Right lobe of liver (tissue), 6 donors: ENCODE data around the gene LSS. TPM values are rescaled to one million over a fixed set of nuclear protein-coding genes. Genes with fewer than 3 reads are reported as not detected.
A peak's percentile ranks its signal among the peaks of the same experiment; 100 is the strongest.

Source experiments
- ATAC-seq, 4 donors: fragments of 200-7000 bp; cut with Tn5 transposase; one replicate each; pipeline ENCODE4 v1.9.1; 2020; ENCODE audit warnings: mild to moderate bottlenecking in 4 of 4, moderate library complexity in 4 of 4
- DNase-seq, 3 donors: peaks; one replicate each; pipeline ENCODE4 v3.0.0-alpha.2; 2020
- H3K27ac ChIP-seq, 3 donors: fragments of 200-600 bp; one replicate each; pipeline ENCODE4 v1.8.0; 2022
- H3K27me3 ChIP-seq, 2 donors: fragments of 200-600 bp; one replicate each; pipeline ENCODE4 v1.8.0; 2022
- H3K36me3 ChIP-seq, 4 donors: fragments of 200-600 bp; sonication (generic) in 1 of 4; one replicate each; pipeline versions ENCODE4 v1.5.1 to v1.8.0; 2017 to 2022; ENCODE audit warnings: control low read depth in 1 of 4
- H3K4me1 ChIP-seq, 4 donors: fragments of 200-600 bp; sonication (generic) in 1 of 4; one replicate each; pipeline versions ENCODE4 v1.5.1 to v1.8.0; 2017 to 2022; ENCODE audit warnings: control low read depth in 1 of 4
- H3K4me3 ChIP-seq, 3 donors: fragments of 200-600 bp; one replicate each; pipeline ENCODE4 v1.8.0; 2022
- H3K9me3 ChIP-seq, 4 donors: fragments of 200-600 bp; sonication (generic) in 1 of 4; one replicate each; pipeline versions ENCODE4 v1.5.1 to v1.8.0; 2017 to 2022; ENCODE audit warnings: control low read depth in 1 of 4
- CTCF ChIP-seq, 4 donors: fragments of 200-600 bp in 3 of 4; fragments of 450-650 bp in 1 of 4; IDR thresholded peaks; one replicate each; pipeline versions ENCODE4 v1.5.1 to v1.8.0; 2016 to 2022; ENCODE audit warnings: antibody characterized with exemption in 4 of 4, mild to moderate bottlenecking in 2 of 4
- POLR2A ChIP-seq: fragments of 450-650 bp; IDR thresholded peaks from one replicate; pipeline ENCODE4 v1.6.1; 2017; ENCODE audit warnings: antibody characterized with exemption, mild to moderate bottlenecking
- WGBS: methylation state at CpG from one replicate; pipeline ENCODE4 v1.1.6; 2018; ENCODE audit warnings: low coverage, low lambda C conversion rate; ENCODE audit not compliant: insufficient coverage; ENCODE audit errors: missing lambda C conversion rate; 5-methylcytosine and 5-hydroxymethylcytosine counted together
- intact Hi-C, 2 donors: fragments of 100-400 bp; cut with DNase I; formaldehyde crosslinking; loops; one replicate each; pipeline versions ENCODE4 v1.11.2 to v1.14.1; 2022
- total RNA-seq, 6 experiments: library from RNA; depleted of rRNA in 2 of 6; stranded (reverse); fragments of >200 nt in 2 of 6; fragmentation: NEBNext Ultra II Directional in 3 of 6; extraction: Animal tissue kit (Norgen Biotek cat#: 25700) in 3 of 6; gene quantifications; one replicate each; pipeline versions ENCODE4 v1.1.0 to v1.2.4, GENCODE V29; 2016 to 2023
- donor health status: DM: no; HTN: yes; CAD: no.
- donor health status: DM: no; HTN: no; CAD: no.
- donor health status: DM: no; HTN: no; CAD: no.
- donor health status: DM: no; HTN: yes; CAD: no.
- donor health status: DM: no; HTN: yes; CAD: no.

Gene LSS
- total RNA-seq, 6 experiments from 2014 or later: 37.0 to 103 (median 59.6) TPM

GRCh38 chr21:46254208-46254975 is 25.8 kb upstream of the LSS start:
- no peaks in the 10 kb centered on the region for H3K27me3 ChIP-seq
- ATAC-seq: no peak
- H3K9me3 ChIP-seq: no peaks in the 10 kb centered on the region
- no peak overlapping the region for H3K27ac ChIP-seq
- H3K4me1 ChIP-seq: no peaks in the 10 kb centered on the region
- no peak for DNase-seq
- no peak overlapping the region for H3K4me3 ChIP-seq
- TF ChIP-seq CTCF (IDR thresholded peaks at IDR 0.05) (no peak), POLR2A (no peak)
- WGBS: 87% methylated on average over 7 of the region's 12 CpGs
- intact Hi-C loops: no loop called here
- H3K36me3 ChIP-seq: peaks cover 0 to 92% (median 56%) of the 10 kb centered on the region in 4 donors

GRCh38 chr21:46253610-46254124 is 25.1 kb upstream of the LSS start:
- Histone ChIP-seq H3K4me1 (no peaks in the 10 kb centered on the region), H3K27ac (no peak overlapping the region), H3K36me3 (peaks cover 0 to 92% (median 50%) of the 10 kb centered on the region in 4 donors), H3K9me3 (no peaks in the 10 kb centered on the region), H3K27me3 (no peaks in the 10 kb centered on the region), H3K4me3 (no peak overlapping the region)
- no peak for TF ChIP-seq CTCF (IDR thresholded peaks at IDR 0.05)
- TF ChIP-seq POLR2A: no peak
- no peak for DNase-seq
- peak in 1 of 4 donors; percentile 10 for ATAC-seq
- intact Hi-C loops: no loop called here
- WGBS: 49% methylated on average over 6 of the region's 8 CpGs

GRCh38 chr21:46252840-46253239 is 24.3 kb upstream of the LSS start:
- no peak for DNase-seq
- H3K4me3 ChIP-seq: no peak overlapping the region
- H3K27me3 ChIP-seq: no peaks in the 10 kb centered on the region

GRCh38 chr21:46250146-46250725 is 21.7 kb upstream of the LSS start:
- TF ChIP-seq POLR2A (no peak), CTCF (IDR thresholded peaks at IDR 0.05) (no peak)
- 92% methylated on average over 4 of the region's 6 CpGs for WGBS
- Histone ChIP-seq H3K4me3 (no peak overlapping the region), H3K27ac (no peak overlapping the region), H3K27me3 (no peaks in the 10 kb centered on the region), H3K4me1 (no peaks in the 10 kb centered on the region), H3K9me3 (no peaks in the 10 kb centered on the region), H3K36me3 (peaks cover 0 to 90% (median 42%) of the 10 kb centered on the region in 4 donors)
- DNase-seq (no peak), ATAC-seq (no peak)
- intact Hi-C loops: no loop called here

More at GRCh38 chr21:46252840-46253239, 24.3 kb upstream of the LSS start:
- Histone ChIP-seq H3K9me3 (no peaks in the 10 kb centered on the region), H3K36me3 (peaks cover 0 to 92% (median 44%) of the 10 kb centered on the region in 4 donors), H3K4me1 (no peaks in the 10 kb centered on the region), H3K27ac (no peak overlapping the region)
- TF ChIP-seq CTCF (IDR thresholded peaks at IDR 0.05): no peak
- no peak for TF ChIP-seq POLR2A
- intact Hi-C loops: no loop called here
- WGBS: 89% methylated on average over 2 of the region's 4 CpGs
- ATAC-seq: no peak
